K562 (cell line): ENCODE data around the gene PODXL2. TPM values are rescaled to one million over a fixed set of nuclear protein-coding genes. Genes with fewer than 3 reads are reported as not detected.

ENCODE experiments used
- ATAC-seq: fragments of 200-7000 bp; cut with Tn5 transposase; 3 replicates; pipeline ENCODE4 v1.9.1; 2020; ENCODE audit warnings: moderate library complexity
- BruUV-seq: library from RNA; stranded (reverse); fragments of 400-500 nt; replicated peaks from 2 replicates; lab custom pipeline; 2021; lab: Mats Ljungman, UMichigan
- CTCF ChIA-PET: fragments of 300-600 bp; formaldehyde crosslinking; extraction: SDS; loops from one replicate; lab custom pipeline; 2021; ENCODE audit warnings: low intra/inter-chr PET ratio; lab: Yijun Ruan, JAX
- POLR2A ChIA-PET: fragments of 300-600, 350-650 bp; sonication (Branson Sonifier 250); formaldehyde crosslinking; extraction: SDS; loops from one replicate; lab custom pipeline; 2021; ENCODE audit warnings: antibody characterized with exemption, inconsistent platforms; lab: Yijun Ruan, JAX
- DNase-seq, 4 experiments: peaks; one replicate each; pipeline versions ENCODE4 v3.0.0 to v3.0.0-alpha.2; 2011 to 2018; ENCODE audit warnings: low spot score in 3 of 4, mixed read lengths in 3 of 4; ENCODE audit errors: extremely low read depth in 1 of 4
- FAIRE-seq: peaks from 2 replicates; lab custom pipeline; 2011; peaks lifted over from hg19 to GRCh38; lab: Jason Lieb, UNC
- H2AFZ ChIP-seq: 2 replicates; pipeline ENCODE4 v1.6.0; 2011; ENCODE audit warnings: low read depth, low read length, control low read depth, inconsistent platforms
- H3K27ac ChIP-seq: fragments of 200-600 bp; 3 replicates; pipeline ENCODE4 v1.8.0; 2011; ENCODE audit warnings: low read depth, mild to moderate bottlenecking, control low read depth, inconsistent platforms, low read length, moderate library complexity, mixed read lengths; ENCODE audit errors: extremely low read depth
- H3K27me3 ChIP-seq, 2 experiments: fragments of 300-600 bp in 1 of 2; 2 replicates in 1 of 2; 3 replicates in 1 of 2; pipeline versions ENCODE4 v1.6.0 to v1.8.0; 2011; ENCODE audit warnings: inconsistent platforms in 2 of 2, low read length in 2 of 2, mild to moderate bottlenecking in 1 of 2, mixed read lengths in 1 of 2, moderate library complexity in 1 of 2; ENCODE audit not compliant: control insufficient read depth in 2 of 2, insufficient read depth in 2 of 2
- H3K36me3 ChIP-seq: fragments of 300-600 bp; 3 replicates; pipeline ENCODE4 v1.8.0; 2011; ENCODE audit warnings: mild to moderate bottlenecking, low read length, inconsistent platforms; ENCODE audit not compliant: control insufficient read depth, insufficient read depth
- H3K4me1 ChIP-seq, 2 experiments: fragments of 200-600 bp in 1 of 2; replicated peaks in 1 of 2; 2 replicates in 1 of 2; 3 replicates in 1 of 2; pipeline versions ENCODE4 v1.5.1 to v1.8.0; 2011; ENCODE audit warnings: inconsistent platforms in 2 of 2, low read length in 2 of 2, mild to moderate bottlenecking in 1 of 2, mixed read lengths in 1 of 2, moderate library complexity in 1 of 2; ENCODE audit not compliant: control insufficient read depth in 2 of 2, insufficient read depth in 2 of 2
- H3K4me2 ChIP-seq: 2 replicates; pipeline ENCODE4 v1.6.1; 2011; ENCODE audit warnings: low read length, control low read depth, inconsistent platforms, mixed read lengths; ENCODE audit not compliant: insufficient read depth
- H3K4me3 ChIP-seq: fragments of 200-600 bp; sonication (generic), shearing (Covaris generic); 2 replicates; pipeline ENCODE4 v1.5.1; 2016; ENCODE audit warnings: control low read depth, inconsistent platforms
- H3K79me2 ChIP-seq: fragments of 200-600 bp; 3 replicates; pipeline ENCODE4 v1.8.0; 2011; ENCODE audit warnings: low read length, inconsistent platforms; ENCODE audit not compliant: control insufficient read depth, insufficient read depth
- H3K9ac ChIP-seq, 2 experiments: 2 replicates each; pipeline versions ENCODE4 v1.6.0 to v1.6.1; 2011; ENCODE audit warnings: low read depth in 2 of 2, low read length in 2 of 2, control low read depth in 1 of 2, inconsistent platforms in 1 of 2, mild to moderate bottlenecking in 1 of 2, mixed read lengths in 1 of 2; ENCODE audit not compliant: insufficient read depth in 1 of 2
- H3K9me1 ChIP-seq: one replicate; pipeline ENCODE4 v1.6.0; 2011; ENCODE audit warnings: inconsistent platforms, mild to moderate bottlenecking, low read length, moderate library complexity; ENCODE audit not compliant: control insufficient read depth, insufficient read depth
- H3K9me3 ChIP-seq: replicated peaks from 2 replicates; pipeline ENCODE4 v1.5.1; 2011; ENCODE audit warnings: low read depth, low read length, inconsistent platforms; ENCODE audit not compliant: control insufficient read depth, insufficient read depth
- H4K20me1 ChIP-seq: replicated peaks from 2 replicates; pipeline ENCODE4 v1.6.1; 2011; ENCODE audit warnings: low read length, inconsistent platforms, mixed read lengths; ENCODE audit not compliant: control insufficient read depth, insufficient read depth
- BCOR ChIP-seq: fragments of 450-650 bp; IDR thresholded peaks from 2 replicates; pipeline ENCODE4 v1.6.1; 2016
- CHD1 ChIP-seq: fragments of 200-600 bp; sonication (generic); IDR thresholded peaks from one replicate; pipeline ENCODE4 v1.6.1; 2012; ENCODE audit warnings: mild to moderate bottlenecking, moderate library complexity, low read length, inconsistent platforms
- CREBBP ChIP-seq: IDR thresholded peaks from one replicate; pipeline ENCODE4 v1.6.1; 2012; ENCODE audit warnings: low read depth, mild to moderate bottlenecking, control low read depth, inconsistent platforms, low read length
- FUS ChIP-seq: fragments of 200-400 bp; formaldehyde crosslinking; optimal IDR thresholded peaks from 2 replicates; pipeline ENCODE3; 2017; ENCODE audit warnings: low read depth, low read length
- NUFIP1 ChIP-seq: fragments of 450-650 bp; IDR thresholded peaks from 2 replicates; pipeline ENCODE4 v1.6.1; 2018; ENCODE audit not compliant: partially characterized antibody
- RB1 ChIP-seq: fragments of 450-650 bp; IDR thresholded peaks from 2 replicates; pipeline ENCODE4 v1.6.1; 2017; ENCODE audit warnings: low read depth, mild to moderate bottlenecking
- RBM25 ChIP-seq: fragments of 200-400 bp; formaldehyde crosslinking; IDR thresholded peaks from 2 replicates; pipeline ENCODE4 v1.6.1; 2018; ENCODE audit warnings: low read length, low read depth, moderate library complexity; ENCODE audit not compliant: severe bottlenecking
- ZNF668 ChIP-seq: fragments of 250-450 bp; sonication (Bioruptor Pico); IDR thresholded peaks from 2 replicates; pipeline ENCODE4 v1.8.0; 2022; ENCODE audit warnings: mild to moderate bottlenecking, inconsistent platforms
- WGBS: fragments of 100-300 bp; shearing (Covaris generic); methylation state at CpG from one replicate; pipeline ENCODE4 v1.1.6; 2016; ENCODE audit warnings: low coverage, mixed read lengths; ENCODE audit not compliant: insufficient coverage; ENCODE audit errors: missing lambda C conversion rate; 5-methylcytosine and 5-hydroxymethylcytosine counted together
- in situ Hi-C: fragments of 300-500 bp; cut with MboI; formaldehyde crosslinking; loops from 4 replicates; pipeline ENCODE4 v1.15.0; 2018; ENCODE audit warnings: inconsistent platforms, mixed read lengths
- intact Hi-C: fragments of 100-400 bp; cut with micrococcal nuclease; formaldehyde crosslinking; loops from 2 replicates; pipeline ENCODE4 v1.14.2; 2022
- polyA plus RNA-seq, 8 experiments: library from polyadenylated mRNA; depleted of rRNA in 4 of 8; stranded (reverse) in 5 of 8; unstranded in 3 of 8; fragments of >200 nt; fragmentation: Nextera tagmentation in 2 of 8; fragmentation: Illumina TruSeq in 1 of 8; extraction: Ambion mirVana in 2 of 8; extraction: Trizol in 1 of 8; gene quantifications; 2 replicates each; pipeline versions ENCODE4 v1.2.1 to v1.2.3, GENCODE V29; 2011 to 2014; ENCODE audit warnings: inconsistent platforms in 1 of 8, missing spikeins in 1 of 8
- total RNA-seq, 7 experiments: library from RNA; depleted of rRNA in 6 of 7; stranded (reverse); fragments of >200 nt in 6 of 7; fragmentation: Illumina TruSeq in 2 of 7; extraction: Trizol in 2 of 7; gene quantifications; 2 replicates each; pipeline versions ENCODE4 v1.2.1 to v1.2.3, GENCODE V29; 2011 to 2021; ENCODE audit warnings: low replicate concordance in 1 of 7
- TF ChIP-seq, protein P1 (sequence below): fragments of 450-650 bp; formaldehyde crosslinking; IDR thresholded peaks from 2 replicates; pipeline ENCODE4 v1.4.0; 2022; ENCODE audit warnings: mild to moderate bottlenecking, moderate library complexity
- TF ChIP-seq, protein P2 (sequence below): fragments of 250-450 bp; sonication (Bioruptor Pico); IDR thresholded peaks from 2 replicates; pipeline ENCODE4 v1.5.0; 2020; ENCODE audit warnings: mild to moderate bottlenecking, borderline replicate concordance

Gene PODXL2
- total and polyA plus RNA-seq, 9 of the 15 experiments (the other 6 are each of a cell fraction or from before 2014, with no cell fraction given): 0.03 to 52.5 (median 21.9) TPM

DNA sequence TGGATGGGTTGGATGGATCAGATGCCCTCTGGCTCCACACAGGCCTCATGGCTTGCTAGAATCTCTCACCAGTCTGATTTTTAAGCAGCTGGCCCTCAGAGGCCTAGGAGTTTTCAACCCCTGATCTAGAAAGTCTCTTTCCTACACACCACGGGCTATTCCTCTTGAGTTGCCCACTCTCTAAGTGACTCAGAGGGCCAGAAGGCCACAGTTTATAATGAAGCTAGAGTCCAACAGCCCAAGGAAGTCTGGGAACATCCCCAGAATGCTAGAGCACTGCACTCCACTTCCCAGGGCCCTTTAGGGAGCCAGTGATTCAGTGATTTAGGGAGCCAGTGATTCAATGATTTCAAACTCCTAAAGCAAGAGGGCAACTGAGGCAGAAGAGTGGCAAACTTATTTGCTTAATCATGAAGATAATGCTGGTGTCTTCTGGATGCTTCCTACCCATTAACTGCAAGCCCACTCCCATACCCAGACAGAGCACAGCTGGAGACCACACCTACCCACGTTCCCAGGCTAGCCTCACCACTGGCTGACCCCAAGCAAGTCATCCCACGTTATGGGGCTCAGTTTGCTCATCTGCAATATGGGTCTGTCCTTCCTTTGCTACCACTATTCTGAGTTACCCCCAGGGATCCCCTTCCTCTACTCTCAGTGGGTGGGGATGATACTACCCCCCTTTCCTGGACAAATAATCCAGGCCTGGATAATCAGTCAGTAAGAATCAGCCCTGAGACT lies 80.5 kb downstream of the PODXL2 start:
- Histone ChIP-seq H3K4me3 (no peak overlapping the region), H3K4me1 (peaks cover 10% of the 10 kb centered on the region in 2 experiments; a peak in 4 of 5 replicates), H3K9me1 (peaks cover 2% of the 10 kb centered on the region), H3K27me3 (peaks cover 12 to 42% of the 10 kb centered on the region in 2 experiments; a peak in 4 of 5 replicates), H4K20me1 (no peaks in the 10 kb centered on the region), H3K79me2 (no peaks in the 10 kb centered on the region), H3K27ac (no peak overlapping the region), H2AFZ (no peak overlapping the region), H3K9ac (no peak overlapping the region), H3K36me3 (no peaks in the 10 kb centered on the region), H3K9me3 (no peaks in the 10 kb centered on the region), H3K4me2 (no peak overlapping the region)
- WGBS: 10% methylated on average over 3 of the region's 3 CpGs
- in situ Hi-C loops (no loop called here), intact Hi-C loops (no loop called here)
- ATAC-seq (no peak), FAIRE-seq (no peak), DNase-seq (no peak)
- peak; percentile 65 for TF ChIP-seq RBM25
- no peak for TF ChIP-seq FUS
- TF ChIP-seq ZNF668 (CRISPR knock-in tag): no peak
- TF ChIP-seq BCOR: peak; percentile 34; the same call in 1 of the 2 replicates
- TF ChIP-seq CHD1: no peak
- TF ChIP-seq NUFIP1: no peak
- no peak for TF ChIP-seq CREBBP
- TF ChIP-seq, protein P1, sequence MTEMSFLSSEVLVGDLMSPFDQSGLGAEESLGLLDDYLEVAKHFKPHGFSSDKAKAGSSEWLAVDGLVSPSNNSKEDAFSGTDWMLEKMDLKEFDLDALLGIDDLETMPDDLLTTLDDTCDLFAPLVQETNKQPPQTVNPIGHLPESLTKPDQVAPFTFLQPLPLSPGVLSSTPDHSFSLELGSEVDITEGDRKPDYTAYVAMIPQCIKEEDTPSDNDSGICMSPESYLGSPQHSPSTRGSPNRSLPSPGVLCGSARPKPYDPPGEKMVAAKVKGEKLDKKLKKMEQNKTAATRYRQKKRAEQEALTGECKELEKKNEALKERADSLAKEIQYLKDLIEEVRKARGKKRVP (CRISPR knock-in tag): no peak
- TF ChIP-seq RB1: no peak
- TF ChIP-seq, protein P2, sequence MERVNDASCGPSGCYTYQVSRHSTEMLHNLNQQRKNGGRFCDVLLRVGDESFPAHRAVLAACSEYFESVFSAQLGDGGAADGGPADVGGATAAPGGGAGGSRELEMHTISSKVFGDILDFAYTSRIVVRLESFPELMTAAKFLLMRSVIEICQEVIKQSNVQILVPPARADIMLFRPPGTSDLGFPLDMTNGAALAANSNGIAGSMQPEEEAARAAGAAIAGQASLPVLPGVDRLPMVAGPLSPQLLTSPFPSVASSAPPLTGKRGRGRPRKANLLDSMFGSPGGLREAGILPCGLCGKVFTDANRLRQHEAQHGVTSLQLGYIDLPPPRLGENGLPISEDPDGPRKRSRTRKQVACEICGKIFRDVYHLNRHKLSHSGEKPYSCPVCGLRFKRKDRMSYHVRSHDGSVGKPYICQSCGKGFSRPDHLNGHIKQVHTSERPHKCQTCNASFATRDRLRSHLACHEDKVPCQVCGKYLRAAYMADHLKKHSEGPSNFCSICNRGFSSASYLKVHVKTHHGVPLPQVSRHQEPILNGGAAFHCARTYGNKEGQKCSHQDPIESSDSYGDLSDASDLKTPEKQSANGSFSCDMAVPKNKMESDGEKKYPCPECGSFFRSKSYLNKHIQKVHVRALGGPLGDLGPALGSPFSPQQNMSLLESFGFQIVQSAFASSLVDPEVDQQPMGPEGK (CRISPR knock-in tag): no peak
- no TSS peak for BruUV-seq
- POLR2A ChIA-PET: no interaction called here
- CTCF ChIA-PET: no interaction called here
